ENCODE data around the gene PIGR.
A peak's percentile ranks its signal among the peaks of the same experiment; 100 is the strongest.

PIGR gene

GRCh38 chr1:206946261-206946660, at the start of gene PIGR:
PIGR (minus strand) TSS chr1:206946466; CDS start chr1:206940531, 5,935 bp downstream.
- no peak for TF ChIP-seq JUND (IDR thresholded peaks at IDR 0.05; ENCODE audit: low read depth)
- no peak for DNase-seq (ENCODE audit: low read depth in 1 of 2, low spot score in 1 of 2)
- in situ Hi-C loops (cut with HindIII; ENCODE audit: low pct_unique_long_range_greater_than_20kb, low sequenced_read_pairs) = no loop called here

- no peak for DNase-seq (ENCODE audit: low read depth in 1 of 2, low spot score in 1 of 2)
- TF ChIP-seq JUND (IDR thresholded peaks at IDR 0.05; ENCODE audit: low read depth) = no peak
- in situ Hi-C loops (cut with HindIII; ENCODE audit: low pct_unique_long_range_greater_than_20kb, low sequenced_read_pairs) = no loop called here
Measured at GRCh38 chr1:206992790-206993189, 46.5 kb upstream of the PIGR start.

GRCh38 chr1:206987873-206988272, 41.6 kb upstream of the PIGR start:
- DNase-seq (ENCODE audit: low read depth in 1 of 2, low spot score in 1 of 2) = no peak
- no peak for TF ChIP-seq JUND (IDR thresholded peaks at IDR 0.05; ENCODE audit: low read depth)
- in situ Hi-C loops (cut with HindIII; ENCODE audit: low pct_unique_long_range_greater_than_20kb, low sequenced_read_pairs) = no loop called here

- in situ Hi-C loops (cut with HindIII; ENCODE audit: low pct_unique_long_range_greater_than_20kb, low sequenced_read_pairs) = no loop called here
- no peak for TF ChIP-seq JUND (IDR thresholded peaks at IDR 0.05; ENCODE audit: low read depth)
- DNase-seq (ENCODE audit: low read depth in 1 of 2, low spot score in 1 of 2) = no peak
Measured at GRCh38 chr1:206986885-206987284, 40.6 kb upstream of the PIGR start.

- DNase-seq (ENCODE audit: low read depth in 1 of 2, low spot score in 1 of 2) = no peak
- in situ Hi-C loops (cut with HindIII; ENCODE audit: low pct_unique_long_range_greater_than_20kb, low sequenced_read_pairs) = no loop called here
- no peak for TF ChIP-seq JUND (IDR thresholded peaks at IDR 0.05; ENCODE audit: low read depth)
Measured at GRCh38 chr1:206986402-206986801, 40.1 kb upstream of the PIGR start.

- DNase-seq (ENCODE audit: low read depth in 1 of 2, low spot score in 1 of 2) = no peak
- no peak for TF ChIP-seq JUND (IDR thresholded peaks at IDR 0.05; ENCODE audit: low read depth)
- in situ Hi-C loops (cut with HindIII; ENCODE audit: low pct_unique_long_range_greater_than_20kb, low sequenced_read_pairs) = no loop called here
Measured at GRCh38 chr1:206985162-206985749, 39.0 kb upstream of the PIGR start.

GRCh38 chr1:206982216-206982615, 36.0 kb upstream of the PIGR start:
- in situ Hi-C loops (cut with HindIII; ENCODE audit: low pct_unique_long_range_greater_than_20kb, low sequenced_read_pairs) = no loop called here
- DNase-seq (ENCODE audit: low read depth in 1 of 2, low spot score in 1 of 2) = peak; percentile 61 to 79
- no peak for TF ChIP-seq JUND (IDR thresholded peaks at IDR 0.05; ENCODE audit: low read depth)

- peak in 1 of 2 experiments; percentile 74 for DNase-seq (ENCODE audit: low read depth in 1 of 2, low spot score in 1 of 2)
- in situ Hi-C loops (cut with HindIII; ENCODE audit: low pct_unique_long_range_greater_than_20kb, low sequenced_read_pairs) = no loop called here
- TF ChIP-seq JUND (IDR thresholded peaks at IDR 0.05; ENCODE audit: low read depth) = no peak
Measured at GRCh38 chr1:206979379-206980043, 33.2 kb upstream of the PIGR start.

GRCh38 chr1:206978259-206978658, 32.0 kb upstream of the PIGR start:
- in situ Hi-C loops (cut with HindIII; ENCODE audit: low pct_unique_long_range_greater_than_20kb, low sequenced_read_pairs) = no loop called here
- no peak for TF ChIP-seq JUND (IDR thresholded peaks at IDR 0.05; ENCODE audit: low read depth)
- DNase-seq (ENCODE audit: low read depth in 1 of 2, low spot score in 1 of 2) = peak in 1 of 2 experiments; percentile 90

- in situ Hi-C loops (cut with HindIII; ENCODE audit: low pct_unique_long_range_greater_than_20kb, low sequenced_read_pairs) = no loop called here
- TF ChIP-seq JUND (IDR thresholded peaks at IDR 0.05; ENCODE audit: low read depth) = no peak
Measured at GRCh38 chr1:206975306-206975705, 29.0 kb upstream of the PIGR start.

GRCh38 chr1:206974140-206974539, 27.9 kb upstream of the PIGR start:
- DNase-seq (ENCODE audit: low read depth in 1 of 2, low spot score in 1 of 2) = no peak
- TF ChIP-seq JUND (IDR thresholded peaks at IDR 0.05; ENCODE audit: low read depth) = no peak
- in situ Hi-C loops (cut with HindIII; ENCODE audit: low pct_unique_long_range_greater_than_20kb, low sequenced_read_pairs) = no loop called here

More at GRCh38 chr1:206975306-206975705, 29.0 kb upstream of the PIGR start:
- DNase-seq (ENCODE audit: low read depth in 1 of 2, low spot score in 1 of 2) = no peak

GRCh38 chr1:206972728-206973127, 26.5 kb upstream of the PIGR start:
- no peak for TF ChIP-seq JUND (IDR thresholded peaks at IDR 0.05; ENCODE audit: low read depth)
- no peak for DNase-seq (ENCODE audit: low read depth in 1 of 2, low spot score in 1 of 2)
- in situ Hi-C loops (cut with HindIII; ENCODE audit: low pct_unique_long_range_greater_than_20kb, low sequenced_read_pairs) = no loop called here

- in situ Hi-C loops (cut with HindIII; ENCODE audit: low pct_unique_long_range_greater_than_20kb, low sequenced_read_pairs) = no loop called here
- no peak for TF ChIP-seq JUND (IDR thresholded peaks at IDR 0.05; ENCODE audit: low read depth)
- no peak for DNase-seq (ENCODE audit: low read depth in 1 of 2, low spot score in 1 of 2)
Measured at GRCh38 chr1:206971029-206971655, 24.9 kb upstream of the PIGR start.

All from T47D (cell line).